ENCODE measurements around the gene ALLC. TPM values are rescaled to one million over a fixed set of nuclear protein-coding genes. Genes with fewer than 3 reads are reported as not detected.
A peak's percentile ranks its signal among the peaks of the same experiment; 100 is the strongest.

Gene ALLC
- total RNA-seq, 1 experiment from 2014 or later: not detected

- peak; percentile 25 for DNase-seq (ENCODE audit: low spot score)
Measured at GRCh38 chr2:3712831-3713503, 55.0 kb downstream of the ALLC start.

DNA sequence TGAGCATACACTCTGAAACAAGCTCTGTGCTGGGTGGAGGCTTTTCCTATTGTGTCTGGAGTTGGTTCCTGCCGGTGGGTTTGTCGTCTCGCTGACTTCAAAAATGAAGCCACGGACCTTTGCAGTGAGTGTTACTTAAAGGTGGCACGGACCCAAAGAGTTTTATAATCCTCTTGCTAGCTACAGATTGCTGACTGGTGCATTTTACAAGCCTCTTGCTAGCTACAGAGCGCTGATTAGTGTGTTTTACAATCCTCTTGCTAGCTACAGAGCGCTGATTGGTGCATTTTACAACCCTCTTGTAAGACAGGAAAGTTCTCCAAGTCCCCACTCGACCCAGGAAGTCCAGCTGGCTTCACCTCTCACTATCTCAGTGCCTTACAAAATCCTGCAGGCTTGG is 60.7 kb downstream of the ALLC start:
- no peak for DNase-seq (ENCODE audit: low spot score)

DNA sequence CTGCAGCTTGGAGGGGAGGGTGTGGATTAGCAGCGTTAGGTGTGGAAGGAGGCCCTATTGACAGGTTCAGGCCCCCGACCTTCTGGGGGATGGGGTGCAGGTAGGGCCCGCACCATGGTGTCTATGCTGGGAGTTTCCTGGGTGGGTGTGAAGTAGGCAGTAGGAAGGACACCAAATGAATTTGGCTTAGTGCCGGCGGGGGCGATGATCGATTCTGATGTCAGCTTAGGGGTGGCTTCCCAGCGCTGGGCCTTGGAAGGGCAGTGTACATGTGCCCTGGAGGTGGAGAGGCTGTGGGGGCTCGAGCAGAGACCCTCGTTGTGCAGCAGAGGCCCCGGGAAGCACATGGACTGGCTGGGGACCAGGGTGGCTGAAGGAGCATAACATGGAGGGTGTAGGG is 67.0 kb downstream of the ALLC start:
- DNase-seq (ENCODE audit: low spot score): no peak

- no peak for DNase-seq (ENCODE audit: low spot score)
Measured at GRCh38 chr2:3725458-3726250, 67.7 kb downstream of the ALLC start.

DNA sequence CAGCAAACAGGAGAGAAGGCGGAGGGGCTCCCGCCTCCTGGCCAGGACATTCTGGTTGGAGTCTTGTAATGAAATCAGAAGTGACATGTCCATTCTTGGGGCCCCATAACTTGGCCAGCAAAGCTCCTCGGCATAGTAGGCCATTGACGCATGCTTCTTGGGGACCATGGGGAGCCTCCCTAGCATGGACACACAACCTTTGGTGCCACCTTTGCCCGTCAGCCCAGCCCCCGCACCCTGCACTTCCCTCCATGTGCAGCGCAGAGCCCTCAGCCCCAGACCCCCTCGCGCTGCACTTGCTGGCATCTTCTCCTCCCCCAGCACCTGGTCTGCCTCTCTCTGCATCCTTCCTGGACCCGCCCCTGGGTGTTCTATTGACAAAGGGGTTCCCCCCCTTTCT is 68.5 kb downstream of the ALLC start:
- DNase-seq (ENCODE audit: low spot score): no peak

DNA sequence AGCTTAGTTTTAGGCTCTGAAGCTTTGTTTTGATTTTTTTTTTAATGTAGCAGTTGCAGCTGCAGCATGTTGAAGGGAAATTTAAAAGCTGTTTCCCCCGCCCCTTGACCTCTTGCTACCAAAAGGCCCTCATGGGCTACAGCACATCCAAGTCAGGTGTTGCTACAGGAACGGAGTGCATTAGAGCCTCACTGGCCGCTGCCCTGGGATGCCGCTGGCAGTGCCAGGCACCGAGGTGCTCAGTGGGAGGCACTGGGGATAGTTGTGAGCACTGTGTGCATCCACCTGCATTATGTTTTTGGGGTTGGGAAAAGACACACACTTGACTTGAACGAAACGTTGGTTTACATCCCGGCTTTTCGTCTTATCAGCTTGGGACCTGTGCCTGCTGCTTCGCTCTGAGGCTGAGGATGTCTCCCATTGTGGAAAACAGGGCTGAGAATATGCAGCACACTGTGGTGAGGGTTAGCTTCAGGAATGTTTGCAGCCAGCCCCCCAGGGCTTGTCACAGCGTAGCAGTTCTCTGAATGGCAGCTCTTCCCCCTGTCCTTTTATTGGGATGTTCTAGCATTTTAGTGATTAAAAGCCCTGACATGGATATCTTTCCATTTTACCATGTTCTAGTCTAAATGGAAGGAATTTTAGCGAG is 69.5 kb downstream of the ALLC start:
- DNase-seq (ENCODE audit: low spot score): no peak

GRCh38 chr2:3728104-3729054 is 70.4 kb downstream of the ALLC start:
- DNase-seq (ENCODE audit: low spot score): peak; percentile 58

DNA sequence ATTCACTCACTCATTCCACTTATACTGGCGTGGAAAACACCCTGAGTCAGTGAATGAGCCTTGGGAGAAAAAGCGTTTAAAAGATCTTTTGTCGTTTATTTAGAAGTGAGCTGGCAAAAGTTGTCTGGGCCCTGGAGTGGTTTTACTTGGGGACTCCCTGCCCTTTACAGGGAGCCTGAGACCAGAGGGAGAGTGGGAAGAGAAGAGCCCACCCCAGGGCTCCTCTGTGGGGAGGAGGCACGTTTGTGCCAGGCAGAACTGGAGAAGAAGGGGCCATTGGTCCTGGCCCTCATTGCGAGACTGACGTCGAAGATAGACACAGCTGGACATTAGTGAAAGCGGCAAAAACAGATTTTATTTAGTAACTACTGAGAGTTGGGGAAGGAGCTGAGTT is 71.1 kb downstream of the ALLC start:
- no peak for DNase-seq (ENCODE audit: low spot score)

GRCh38 chr2:3729786-3730185 is 71.8 kb downstream of the ALLC start:
- DNase-seq (ENCODE audit: low spot score): no peak

DNA sequence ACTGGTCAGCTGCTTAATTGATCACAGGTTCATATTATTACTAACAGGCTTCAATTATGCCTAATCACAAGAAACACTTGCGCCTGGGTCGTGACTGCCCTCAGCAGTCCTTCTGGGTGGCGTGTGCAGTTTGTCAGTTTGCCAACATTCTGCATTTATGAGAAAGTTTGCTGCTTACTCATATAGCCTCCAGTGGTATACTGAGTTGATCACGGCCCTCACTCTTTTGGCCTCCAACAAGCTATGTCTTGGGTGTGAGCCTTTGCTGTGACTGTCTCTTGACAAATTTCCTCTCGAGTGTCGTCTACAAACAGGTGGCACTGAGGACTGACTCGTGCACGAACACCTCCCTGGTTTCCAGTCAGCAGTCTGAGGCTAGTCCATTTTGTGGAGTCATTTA is 72.6 kb downstream of the ALLC start:
- peak; percentile 13 for DNase-seq (ENCODE audit: low spot score)

DNA sequence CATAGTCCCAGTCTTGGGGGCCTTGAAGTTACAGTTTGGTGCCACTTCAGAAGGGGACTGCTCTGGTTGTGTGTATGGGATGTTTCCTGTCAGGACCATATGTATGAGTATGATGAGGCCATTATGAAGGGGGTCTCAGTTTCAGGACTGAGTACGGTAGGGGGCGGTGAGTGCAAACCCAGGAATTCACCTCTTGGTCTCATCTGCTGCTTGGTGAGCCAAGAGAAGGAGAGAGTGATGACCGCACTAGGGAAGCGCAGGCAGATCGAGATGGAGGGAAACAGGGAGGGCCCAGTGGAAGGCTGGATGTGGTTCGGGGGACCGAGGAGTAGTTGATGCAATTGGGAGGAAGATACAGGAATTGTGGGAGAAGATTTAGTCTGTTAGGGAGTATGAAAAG is 73.8 kb downstream of the ALLC start:
- DNase-seq (ENCODE audit: low spot score): no peak

GRCh38 chr2:3736112-3736511 is 78.1 kb downstream of the ALLC start:
- DNase-seq (ENCODE audit: low spot score): no peak

- no peak for DNase-seq (ENCODE audit: low spot score)
Measured at GRCh38 chr2:3737128-3737527, 79.1 kb downstream of the ALLC start.

DNA sequence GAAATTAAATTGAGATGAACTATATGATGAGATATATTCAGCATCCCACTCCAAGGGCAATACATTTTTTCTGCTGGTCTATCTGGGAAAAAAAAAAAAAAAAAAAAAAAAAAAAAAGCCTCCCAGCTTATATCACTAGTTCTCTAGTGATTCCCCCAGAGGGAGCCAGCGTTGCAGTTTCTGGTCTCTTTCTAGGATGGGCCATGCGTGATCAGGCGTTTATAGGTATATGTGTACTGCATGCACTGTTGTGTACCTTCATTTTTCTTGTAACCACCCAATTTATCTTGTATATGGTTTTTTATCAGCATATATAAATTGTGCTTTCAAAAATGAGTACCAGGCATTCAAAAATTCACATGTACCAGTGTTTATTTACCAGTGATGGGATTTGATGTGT is 80.5 kb downstream of the ALLC start:
- DNase-seq (ENCODE audit: low spot score): peak; percentile 69

DNA sequence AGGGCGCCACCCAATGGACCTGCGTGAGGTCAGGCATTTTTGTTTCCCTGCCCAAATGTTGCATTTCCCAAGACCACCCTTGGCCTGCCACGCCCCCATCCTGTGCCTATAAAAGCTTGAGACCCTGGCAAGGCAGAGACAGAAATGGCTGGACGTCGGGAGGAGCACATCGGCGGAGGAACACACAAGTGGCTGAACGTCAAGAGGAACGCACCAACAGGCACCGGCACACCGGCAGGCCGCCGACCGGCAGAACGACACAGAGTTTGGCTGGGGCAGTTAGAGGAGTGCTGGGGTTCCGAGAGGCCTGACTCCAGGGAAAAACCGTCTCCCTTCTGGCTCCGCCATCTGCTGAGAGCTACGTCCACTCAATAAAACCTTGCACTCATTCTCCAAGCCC is 81.3 kb downstream of the ALLC start:
- no peak for DNase-seq (ENCODE audit: low spot score)

- DNase-seq (ENCODE audit: low spot score): no peak
Measured at GRCh38 chr2:3741396-3741795, 83.4 kb downstream of the ALLC start.

GRCh38 chr2:3741867-3742602 is 84.0 kb downstream of the ALLC start:
- DNase-seq (ENCODE audit: low spot score): no peak

- no peak for DNase-seq (ENCODE audit: low spot score)
Measured at GRCh38 chr2:3742743-3743508, 84.9 kb downstream of the ALLC start.

DNA sequence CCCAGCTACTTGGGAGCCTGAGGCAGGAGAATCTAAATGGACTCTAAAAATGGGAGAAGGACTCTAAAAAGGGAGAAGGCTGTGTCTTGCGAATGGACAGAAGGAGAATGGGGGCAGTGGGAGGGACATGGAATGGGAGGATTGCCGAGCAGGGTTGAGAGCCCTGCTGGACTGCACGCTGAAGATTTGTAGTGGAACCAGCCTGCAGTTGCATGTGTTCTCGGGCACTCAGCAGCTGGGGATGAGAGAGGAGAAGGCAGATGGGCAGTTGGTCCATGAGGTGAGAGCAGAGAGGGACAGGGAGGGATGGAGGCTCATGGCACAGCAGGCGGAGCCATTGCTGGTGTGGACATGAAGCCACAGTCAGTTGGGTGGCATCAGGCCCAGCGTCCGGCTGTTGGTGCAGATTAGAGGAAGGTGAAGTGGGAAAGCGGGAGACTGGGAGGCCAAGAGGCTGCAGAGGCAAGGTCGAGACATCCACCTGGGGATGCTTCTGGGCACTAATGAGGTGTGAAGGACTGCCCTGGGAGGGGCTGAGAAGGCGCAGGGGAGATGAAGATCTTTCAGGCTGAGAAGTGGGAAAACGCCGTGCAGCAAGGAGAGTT is 86.1 kb downstream of the ALLC start:
- no peak for DNase-seq (ENCODE audit: low spot score)

DNA sequence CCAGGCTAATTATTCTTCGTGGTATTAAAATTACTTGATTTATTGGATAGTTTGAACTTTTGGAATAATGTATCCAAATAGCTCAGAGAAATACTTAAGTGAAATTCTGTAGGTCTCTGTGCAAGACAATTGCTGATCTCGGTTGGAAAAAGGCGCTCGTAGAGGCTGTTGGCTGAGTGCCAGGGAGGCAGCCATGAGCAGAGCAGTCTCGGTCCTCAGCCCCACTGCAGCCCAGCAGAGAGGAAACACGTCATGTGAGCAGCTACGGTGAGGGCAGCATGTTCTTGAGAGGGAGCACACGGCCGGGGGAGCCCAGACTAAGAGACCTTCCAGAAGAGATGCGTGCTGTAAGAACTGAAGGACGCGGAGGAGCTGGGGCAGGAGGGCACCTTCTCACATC is 87.9 kb downstream of the ALLC start:
- DNase-seq (ENCODE audit: low spot score): no peak
